SK-N-SH (cell line): ENCODE measurements around the gene PXMP2.

ENCODE experiments used
- CTCF ChIP-seq: fragments of 200-600 bp; sonication (generic); IDR thresholded peaks from 2 replicates; pipeline ENCODE4 v1.6.1; 2017; ENCODE audit warnings: antibody characterized with exemption, mild to moderate bottlenecking, moderate library complexity
- EZH2phosphoT487 ChIP-seq: fragments of 200-600 bp; sonication (generic); IDR thresholded peaks from 2 replicates; pipeline ENCODE4 v1.6.1; 2017; ENCODE audit warnings: low read depth, mixed run types, mild to moderate bottlenecking, antibody characterized with exemption, moderate library complexity, borderline replicate concordance
- NFIC ChIP-seq: IDR thresholded peaks from 2 replicates; pipeline ENCODE4 v1.4.0; 2012; ENCODE audit warnings: borderline replicate concordance
- RFX5 ChIP-seq: IDR thresholded peaks from 2 replicates; pipeline ENCODE4 v1.6.1; 2012; ENCODE audit warnings: mild to moderate bottlenecking, improper control_type of control experiment, low read length
- SMC3 ChIP-seq: IDR thresholded peaks from 2 replicates; pipeline ENCODE4 v1.6.1; 2012; ENCODE audit warnings: low read depth, low read length, improper control_type of control experiment

GRCh38 chr12:132719954-132720324 is 32.6 kb downstream of the PXMP2 start:
- TF ChIP-seq CTCF (no peak), RFX5 (no peak), SMC3 (no peak), EZH2phosphoT487 (no peak), NFIC (no peak)
